K562 (cell line): ENCODE data around the gene CFAP97D2. TPM values are rescaled to one million over a fixed set of nuclear protein-coding genes. Genes with fewer than 3 reads are reported as not detected.

Source experiments
- CREB3L1 ChIP-seq: fragments of 450-650 bp; IDR thresholded peaks from 2 replicates; pipeline ENCODE4 v1.6.1; 2014; ENCODE audit warnings: low read depth, mild to moderate bottlenecking, moderate library complexity, borderline replicate concordance
- ELF1 ChIP-seq: fragments of 200-800 bp; sonication (Bioruptor generic); IDR thresholded peaks from 2 replicates; pipeline ENCODE4 v1.6.1; 2016; ENCODE audit warnings: missing genetic modification characterization, missing compliant biosample characterization
- EP300 ChIP-seq: IDR thresholded peaks from 2 replicates; pipeline ENCODE4 v1.6.1; 2012; ENCODE audit warnings: low read length, improper control_type of control experiment
- GTF2A2 ChIP-seq: IDR thresholded peaks from 2 replicates; pipeline ENCODE4 v1.6.1; 2016; ENCODE audit warnings: mild to moderate bottlenecking, missing genetic modification characterization, missing compliant biosample characterization
- IFI16 ChIP-seq: fragments of 250-450 bp; sonication (Bioruptor Pico); IDR thresholded peaks from 2 replicates; pipeline ENCODE4 v2.1.2; 2022; ENCODE audit warnings: mild to moderate bottlenecking, inconsistent platforms
- LARP7 ChIP-seq: fragments of 450-650 bp; IDR thresholded peaks from 2 replicates; pipeline ENCODE4 v1.6.1; 2016
- PRMT5 ChIP-seq: sonication (generic); formaldehyde crosslinking; IDR thresholded peaks from 2 replicates; pipeline ENCODE4 v1.5.0; 2020; ENCODE audit warnings: missing genetic modification reagents
- PYGO2 ChIP-seq: fragments of 450-650 bp; IDR thresholded peaks from 2 replicates; pipeline ENCODE4 v1.6.1; 2016; ENCODE audit warnings: mild to moderate bottlenecking, missing genetic modification characterization, moderate library complexity, missing compliant biosample characterization
- SMARCB1 ChIP-seq: IDR thresholded peaks from 2 replicates; pipeline ENCODE4 v1.6.1; 2011; ENCODE audit warnings: improper control_type of control experiment, low read depth; ENCODE audit not compliant: insufficient read length
- TCF7L2 ChIP-seq: fragments of 150-350 bp; IDR thresholded peaks from 2 replicates; pipeline ENCODE4 v1.6.1; 2016; ENCODE audit warnings: low read depth, mild to moderate bottlenecking, low read length, moderate library complexity
- TRIM28 ChIP-seq: fragments of 450-650 bp; IDR thresholded peaks from 2 replicates; pipeline ENCODE4 v1.6.1; 2017
- ZBTB40 ChIP-seq, 2 experiments: fragments of 450-650 bp in 1 of 2; sonication (generic) in 1 of 2; formaldehyde crosslinking in 1 of 2; IDR thresholded peaks; 2 replicates each; pipeline versions ENCODE4 v1.7.1 to v1.9.0; 2016 to 2022; ENCODE audit warnings: inconsistent platforms in 1 of 2, mild to moderate bottlenecking in 1 of 2, missing genetic modification reagents in 1 of 2
- ZBTB9 ChIP-seq: fragments of 450-650 bp; formaldehyde crosslinking; IDR thresholded peaks from 2 replicates; pipeline ENCODE4 v1.4.0; 2020; ENCODE audit warnings: mild to moderate bottlenecking, moderate library complexity
- ZNF280A ChIP-seq: fragments of 450-650 bp; IDR thresholded peaks from 2 replicates; pipeline ENCODE4 v1.6.1; 2018; ENCODE audit warnings: mild to moderate bottlenecking, low read depth; ENCODE audit not compliant: partially characterized antibody
- polyA plus RNA-seq, 8 experiments: library from polyadenylated mRNA; depleted of rRNA in 4 of 8; stranded (reverse) in 5 of 8; unstranded in 3 of 8; fragments of >200 nt; fragmentation: Nextera tagmentation in 2 of 8; fragmentation: Illumina TruSeq in 1 of 8; extraction: Ambion mirVana in 2 of 8; extraction: Trizol in 1 of 8; gene quantifications; 2 replicates each; pipeline versions ENCODE4 v1.2.1 to v1.2.3, GENCODE V29; 2011 to 2014; ENCODE audit warnings: inconsistent platforms in 1 of 8, missing spikeins in 1 of 8
- total RNA-seq, 7 experiments: library from RNA; depleted of rRNA in 6 of 7; stranded (reverse); fragments of >200 nt in 6 of 7; fragmentation: Illumina TruSeq in 2 of 7; extraction: Trizol in 2 of 7; gene quantifications; 2 replicates each; pipeline versions ENCODE4 v1.2.1 to v1.2.3, GENCODE V29; 2011 to 2021; ENCODE audit warnings: low replicate concordance in 1 of 7

Gene CFAP97D2
- total and polyA plus RNA-seq, 9 of the 15 experiments (the other 6 are each of a cell fraction or from before 2014, with no cell fraction given) = not detected

- TF ChIP-seq ZBTB40 (IDR thresholded peaks at IDR 0.05) = 0 out of 2 replicates have a peak, but pooled peaks have one; percentile 14
- no peak for TF ChIP-seq ZBTB40 (CRISPR knock-in tag; IDR thresholded peaks at IDR 0.05)
- no peak for TF ChIP-seq PRMT5 (CRISPR knock-in tag)
- no peak for TF ChIP-seq TRIM28
- TF ChIP-seq IFI16 = no peak
- no peak for TF ChIP-seq GTF2A2
- TF ChIP-seq EP300 = no peak
- TF ChIP-seq TCF7L2 = no peak
- no peak for TF ChIP-seq ELF1
- TF ChIP-seq CREB3L1 = no peak
- TF ChIP-seq ZNF280A = no peak
- TF ChIP-seq LARP7 = no peak
- TF ChIP-seq PYGO2 (tag) = no peak
- TF ChIP-seq SMARCB1 = no peak
- TF ChIP-seq ZBTB9 (CRISPR knock-in tag) = no peak
Observed at GRCh38 chr13:114131583-114132418, 47.3 kb upstream of the CFAP97D2 start (continued).
